HG03175 (cell line): ENCODE results near the gene DXO.
"Not testable (repeated sequence)": the region's sequence is repeated elsewhere in the genome, so short reads cannot be mapped to it uniquely, and the experiment has no call there.

Source experiments
- ATAC-seq: cut with Tn5 transposase; IDR thresholded peaks from one replicate; pipeline ENCODE4 v1.9.1; 2021; ENCODE audit warnings: mild to moderate bottlenecking, moderate library complexity; ENCODE audit not compliant: unreplicated experiment

Gene DXO

GRCh38 chr6:31971993-31972708 lies at the start of gene DXO:
Gene DXO, minus strand, starts transcription at chr6:31972138. Its CDS starts 463 bp downstream, at chr6:31971675.
- peak; percentile 88 for ATAC-seq

GRCh38 chr6:32014547-32014946 lies 42.6 kb upstream of the DXO start, which contains the start of gene C4B:
Gene C4B, plus strand, starts transcription at chr6:32014795. Its CDS starts 51 bp downstream, at chr6:32014846.
- not testable (repeated sequence) for ATAC-seq

GRCh38 chr6:32013738-32014137 lies 41.8 kb upstream of the DXO start:
- ATAC-seq, result not testable (repeated sequence)

- ATAC-seq, result not testable (repeated sequence)
Measured at GRCh38 chr6:32012941-32013617, 41.1 kb upstream of the DXO start.

- not testable (repeated sequence) for ATAC-seq
Measured at GRCh38 chr6:32010856-32011530, 39.1 kb upstream of the DXO start.

GRCh38 chr6:32009537-32009936 lies 37.6 kb upstream of the DXO start:
- ATAC-seq, result not testable (repeated sequence)

GRCh38 chr6:32008616-32009015 lies 36.7 kb upstream of the DXO start:
- ATAC-seq, result not testable (repeated sequence)

- ATAC-seq, result not testable (repeated sequence)
Measured at GRCh38 chr6:32008037-32008436, 36.1 kb upstream of the DXO start.

GRCh38 chr6:32007086-32007485 lies 35.1 kb upstream of the DXO start:
- ATAC-seq, result not testable (repeated sequence)

- not testable (repeated sequence) for ATAC-seq
Measured at GRCh38 chr6:32005991-32006529, 34.1 kb upstream of the DXO start.

GRCh38 chr6:32005538-32005880 lies 33.6 kb upstream of the DXO start:
- ATAC-seq, result not testable (repeated sequence)

- ATAC-seq, result not testable (repeated sequence)
Measured at GRCh38 chr6:32004864-32005537, 33.1 kb upstream of the DXO start.

- not testable (repeated sequence) for ATAC-seq
Measured at GRCh38 chr6:32004393-32004792, 32.5 kb upstream of the DXO start.

- not testable (repeated sequence) for ATAC-seq
Measured at GRCh38 chr6:32003301-32003700, 31.4 kb upstream of the DXO start.

- ATAC-seq, result not testable (repeated sequence)
Measured at GRCh38 chr6:32002546-32003268, 30.8 kb upstream of the DXO start.

GRCh38 chr6:31996385-31996784 lies 24.4 kb upstream of the DXO start:
- ATAC-seq, result not testable (repeated sequence)

GRCh38 chr6:31994421-31994820 lies 22.5 kb upstream of the DXO start:
- not testable (repeated sequence) for ATAC-seq

- ATAC-seq, result not testable (repeated sequence)
Measured at GRCh38 chr6:31989363-31989762, 17.4 kb upstream of the DXO start.

- ATAC-seq, result not testable (repeated sequence)
Measured at GRCh38 chr6:31981744-31982143, 9.8 kb upstream of the DXO start, which contains the start of gene C4A. Gene C4A, plus strand, starts transcription at chr6:31982057. Its CDS starts 51 bp downstream, at chr6:31982108.

GRCh38 chr6:31980998-31981397 lies 9.1 kb upstream of the DXO start:
- ATAC-seq, result not testable (repeated sequence)
